ENCODE results near the gene IL16. TPM values are rescaled to one million over a fixed set of nuclear protein-coding genes. Genes with fewer than 3 reads are reported as not detected.

The IL16 gene
- total and polyA plus RNA-seq, 2 donors from 2014 or later = 1.4 to 19.9 TPM

DNA sequence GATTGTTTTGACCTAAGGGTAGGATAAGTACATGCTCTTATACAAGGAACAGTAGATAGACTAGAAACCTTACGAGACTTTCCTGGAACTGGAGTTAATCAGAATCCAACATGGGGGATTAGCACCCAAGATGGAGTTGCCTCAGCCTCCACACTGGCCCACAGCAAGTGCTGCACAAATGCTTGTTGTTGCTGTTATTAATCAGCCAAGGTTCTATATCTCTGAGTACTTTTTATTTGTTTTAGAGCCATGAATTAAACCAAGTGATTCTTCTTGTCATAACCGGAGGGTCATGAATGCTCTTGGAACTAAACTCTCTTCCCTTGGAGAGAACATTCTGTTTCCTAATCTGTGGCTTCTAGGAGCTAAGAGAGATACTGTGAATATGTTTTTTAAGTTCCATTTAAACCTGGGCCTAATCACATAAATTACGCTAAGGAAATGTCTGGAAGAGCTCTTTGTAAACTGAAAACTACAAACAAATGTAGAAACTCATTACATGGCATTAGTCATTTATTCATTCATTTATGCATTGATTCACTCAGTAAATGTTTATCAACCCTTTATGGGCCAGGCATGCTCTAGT is 5.7 kb upstream of the IL16 start:
- FAIRE-seq (no peak), DNase-seq (no peak)
- H3K27me3 ChIP-seq (ENCODE audit: control insufficient read depth, insufficient read depth, low read length) = no peaks in the 10 kb centered on the region
- intact Hi-C loops (cut with DNase I) = no loop called here
- no peaks in the 10 kb centered on the region for H3K4me1 ChIP-seq (ENCODE audit: control insufficient read depth in 2 of 3, insufficient read depth in 2 of 3, low read depth in 1 of 3, low read length in 3 of 3)
- TF ChIP-seq, protein P1, sequence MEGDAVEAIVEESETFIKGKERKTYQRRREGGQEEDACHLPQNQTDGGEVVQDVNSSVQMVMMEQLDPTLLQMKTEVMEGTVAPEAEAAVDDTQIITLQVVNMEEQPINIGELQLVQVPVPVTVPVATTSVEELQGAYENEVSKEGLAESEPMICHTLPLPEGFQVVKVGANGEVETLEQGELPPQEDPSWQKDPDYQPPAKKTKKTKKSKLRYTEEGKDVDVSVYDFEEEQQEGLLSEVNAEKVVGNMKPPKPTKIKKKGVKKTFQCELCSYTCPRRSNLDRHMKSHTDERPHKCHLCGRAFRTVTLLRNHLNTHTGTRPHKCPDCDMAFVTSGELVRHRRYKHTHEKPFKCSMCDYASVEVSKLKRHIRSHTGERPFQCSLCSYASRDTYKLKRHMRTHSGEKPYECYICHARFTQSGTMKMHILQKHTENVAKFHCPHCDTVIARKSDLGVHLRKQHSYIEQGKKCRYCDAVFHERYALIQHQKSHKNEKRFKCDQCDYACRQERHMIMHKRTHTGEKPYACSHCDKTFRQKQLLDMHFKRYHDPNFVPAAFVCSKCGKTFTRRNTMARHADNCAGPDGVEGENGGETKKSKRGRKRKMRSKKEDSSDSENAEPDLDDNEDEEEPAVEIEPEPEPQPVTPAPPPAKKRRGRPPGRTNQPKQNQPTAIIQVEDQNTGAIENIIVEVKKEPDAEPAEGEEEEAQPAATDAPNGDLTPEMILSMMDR (IDR thresholded peaks at IDR 0.05; ENCODE audit: borderline replicate concordance, extremely low read depth, insufficient read depth) = no peak
- H3K9ac ChIP-seq (ENCODE audit: low read length in 3 of 3) = no peak overlapping the region
- no peak overlapping the region for H3K27ac ChIP-seq (ENCODE audit: low read depth in 2 of 2, low read length in 2 of 2)
- H3K9me3 ChIP-seq (ENCODE audit: control insufficient read depth in 2 of 3, insufficient read depth in 1 of 3, low read length in 3 of 3) = no peaks in the 10 kb centered on the region
- H3K4me3 ChIP-seq (ENCODE audit: low read length in 3 of 3) = no peak overlapping the region
- H3K36me3 ChIP-seq (ENCODE audit: control insufficient read depth in 2 of 3, insufficient read depth in 3 of 3, low read length in 3 of 3) = no peaks in the 10 kb centered on the region

DNA sequence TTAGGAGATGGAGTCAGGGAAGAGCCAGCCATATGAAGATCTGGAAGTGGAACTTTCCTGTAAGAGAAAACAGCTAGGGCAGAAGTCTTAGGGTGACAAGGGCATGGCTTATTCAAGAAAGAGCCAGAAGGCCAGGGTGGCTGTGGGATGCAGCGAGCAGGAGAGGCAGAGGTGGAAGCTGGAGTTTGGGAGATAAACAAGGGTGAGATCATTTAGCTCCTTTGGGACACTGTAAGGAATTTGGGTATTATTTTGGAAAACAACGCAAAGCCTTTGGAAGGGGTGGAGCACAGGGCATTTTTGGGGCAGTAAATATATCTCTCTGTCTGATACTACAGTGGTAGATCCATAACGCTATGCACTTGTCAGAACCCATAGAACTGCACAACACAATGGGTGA is 5.0 kb upstream of the IL16 start:
- no peak for DNase-seq
- Histone ChIP-seq H3K27me3 (ENCODE audit: control insufficient read depth, insufficient read depth, low read length) (no peaks in the 10 kb centered on the region), H3K36me3 (ENCODE audit: control insufficient read depth in 2 of 3, insufficient read depth in 3 of 3, low read length in 3 of 3) (no peaks in the 10 kb centered on the region), H3K9ac (ENCODE audit: low read length in 3 of 3) (no peak overlapping the region), H3K9me3 (ENCODE audit: control insufficient read depth in 2 of 3, insufficient read depth in 1 of 3, low read length in 3 of 3) (no peaks in the 10 kb centered on the region), H3K4me3 (ENCODE audit: low read length in 3 of 3) (no peak overlapping the region), H3K4me1 (ENCODE audit: control insufficient read depth in 2 of 3, insufficient read depth in 2 of 3, low read depth in 1 of 3, low read length in 3 of 3) (no peaks in the 10 kb centered on the region), H3K27ac (ENCODE audit: low read depth in 2 of 2, low read length in 2 of 2) (no peak overlapping the region)
- intact Hi-C loops (cut with DNase I) = no loop called here
- TF ChIP-seq, protein P1 (IDR thresholded peaks at IDR 0.05; ENCODE audit: borderline replicate concordance, extremely low read depth, insufficient read depth) = no peak
- FAIRE-seq = no peak

DNA sequence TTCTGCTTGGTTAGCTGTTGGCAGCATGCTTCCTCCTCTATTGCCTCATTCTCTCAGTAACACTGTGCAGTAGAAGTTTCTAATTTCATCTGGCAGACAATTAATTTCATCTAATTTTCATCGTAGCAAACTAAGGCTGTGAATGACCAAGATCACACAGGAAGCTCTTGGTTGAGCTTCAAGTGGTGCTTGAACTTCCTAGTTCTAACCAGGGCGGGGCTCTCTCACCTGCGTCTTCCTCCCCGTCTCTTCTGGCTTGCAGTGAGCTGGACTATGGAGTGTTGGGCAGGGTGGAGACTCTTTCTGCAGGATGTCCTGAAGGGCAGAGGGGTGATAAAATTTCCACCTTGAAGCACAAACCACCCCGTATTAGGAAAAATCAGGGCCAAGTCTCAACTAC is 2.0 kb upstream of the IL16 start:
- no peaks in the 10 kb centered on the region for H3K4me1 ChIP-seq (ENCODE audit: control insufficient read depth in 2 of 3, insufficient read depth in 2 of 3, low read depth in 1 of 3, low read length in 3 of 3)
- FAIRE-seq = no peak
- peak in 1 of 5 donors; percentile 8 for DNase-seq
- H3K4me3 ChIP-seq (ENCODE audit: low read length in 3 of 3) = no peak overlapping the region
- TF ChIP-seq, protein P1 (IDR thresholded peaks at IDR 0.05; ENCODE audit: borderline replicate concordance, extremely low read depth, insufficient read depth) = no peak
- no peak overlapping the region for H3K27ac ChIP-seq (ENCODE audit: low read depth in 2 of 2, low read length in 2 of 2)
- H3K9me3 ChIP-seq (ENCODE audit: control insufficient read depth in 2 of 3, insufficient read depth in 1 of 3, low read length in 3 of 3) = no peaks in the 10 kb centered on the region
- H3K27me3 ChIP-seq (ENCODE audit: control insufficient read depth, insufficient read depth, low read length) = no peaks in the 10 kb centered on the region
- intact Hi-C loops (cut with DNase I) = no loop called here
- H3K9ac ChIP-seq (ENCODE audit: low read length in 3 of 3) = no peak overlapping the region
- no peaks in the 10 kb centered on the region for H3K36me3 ChIP-seq (ENCODE audit: control insufficient read depth in 2 of 3, insufficient read depth in 3 of 3, low read length in 3 of 3)

DNA sequence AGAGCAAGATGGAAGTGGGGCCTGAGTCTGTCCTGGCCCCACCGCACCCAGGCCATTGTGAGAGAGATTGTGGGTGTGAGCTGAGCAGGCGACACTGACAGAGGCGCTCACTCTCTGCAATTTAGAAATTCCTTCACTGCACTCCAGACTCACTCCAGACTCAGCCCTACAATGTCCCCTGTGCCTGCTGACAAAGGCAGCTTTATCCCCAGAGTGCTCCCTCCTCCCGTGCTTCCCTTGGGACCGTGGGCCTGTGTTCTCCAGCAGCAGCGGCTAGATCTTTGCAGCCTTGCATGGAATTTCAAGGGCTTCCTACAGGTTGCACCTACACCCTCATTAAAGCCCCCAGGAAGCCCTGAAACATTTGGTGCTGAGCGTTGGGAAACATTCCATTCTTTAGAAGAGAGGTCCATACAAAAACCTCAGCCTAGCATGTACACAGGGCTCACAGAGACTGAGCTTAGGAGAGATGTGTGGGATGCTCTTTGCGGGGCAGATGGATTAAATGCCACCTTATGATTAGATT is 1.3 kb upstream of the IL16 start:
- intact Hi-C loops (cut with DNase I) = no loop called here
- DNase-seq = no peak
- TF ChIP-seq, protein P1 (IDR thresholded peaks at IDR 0.05; ENCODE audit: borderline replicate concordance, extremely low read depth, insufficient read depth) = no peak

More for the DNA sequence above, 1.3 kb upstream of the IL16 start:
- FAIRE-seq = no peak
- no peak overlapping the region for H3K4me3 ChIP-seq (ENCODE audit: low read length in 3 of 3)
- no peak overlapping the region for H3K9ac ChIP-seq (ENCODE audit: low read length in 3 of 3)
- H3K27me3 ChIP-seq (ENCODE audit: control insufficient read depth, insufficient read depth, low read length) = no peaks in the 10 kb centered on the region
- no peaks in the 10 kb centered on the region for H3K4me1 ChIP-seq (ENCODE audit: control insufficient read depth in 2 of 3, insufficient read depth in 2 of 3, low read depth in 1 of 3, low read length in 3 of 3)
- H3K36me3 ChIP-seq (ENCODE audit: control insufficient read depth in 2 of 3, insufficient read depth in 3 of 3, low read length in 3 of 3) = no peaks in the 10 kb centered on the region
- H3K9me3 ChIP-seq (ENCODE audit: control insufficient read depth in 2 of 3, insufficient read depth in 1 of 3, low read length in 3 of 3) = no peaks in the 10 kb centered on the region
- no peak overlapping the region for H3K27ac ChIP-seq (ENCODE audit: low read depth in 2 of 2, low read length in 2 of 2)
